PC-9 (cell line): ENCODE measurements around the gene TMEM258. TPM values are rescaled to one million over a fixed set of nuclear protein-coding genes. Genes with fewer than 3 reads are reported as not detected.

ENCODE experiments used
- BruUV-seq: library from RNA; stranded (reverse); fragments of 400-500 nt; replicated peaks from 2 replicates; lab custom pipeline; 2021; lab: Mats Ljungman, UMichigan
- CTCF ChIA-PET: fragments of 300-600 bp; sonication (Branson Sonifier 250); formaldehyde crosslinking; loops from one replicate; lab custom pipeline; 2022; ENCODE audit warnings: antibody characterized with exemption; lab: Charles Lee
- POLR2A ChIA-PET: fragments of 300-600 bp; sonication (Branson Sonifier 250); formaldehyde crosslinking; loops from one replicate; lab custom pipeline; 2022; ENCODE audit warnings: antibody characterized with exemption; ENCODE audit not compliant: unreplicated experiment; lab: Charles Lee
- DNase-seq, 2 experiments: peaks; one replicate each; pipeline versions ENCODE4 v3.0.0 to v3.0.0-alpha.2; 2015 to 2022; ENCODE audit warnings: mixed read lengths in 1 of 2
- H2AFZ ChIP-seq: fragments of 200-600 bp; sonication (generic); 2 replicates; pipeline ENCODE4 v1.8.1; 2017; ENCODE audit warnings: antibody characterized with exemption
- H3F3A ChIP-seq: fragments of 200-600 bp; sonication (generic); 2 replicates; pipeline ENCODE4 v1.8.1; 2017; ENCODE audit warnings: antibody characterized with exemption, mild to moderate bottlenecking, low read depth; ENCODE audit not compliant: insufficient read depth
- H3K27ac ChIP-seq: fragments of 200-600 bp; sonication (generic); 2 replicates; pipeline ENCODE4 v1.6.1; 2016; ENCODE audit warnings: mixed run types
- H3K27me3 ChIP-seq: fragments of 200-600 bp; sonication (generic); 2 replicates; pipeline ENCODE4 v1.6.1; 2016; ENCODE audit warnings: low read depth, mixed run types; ENCODE audit not compliant: insufficient read depth
- H3K36me3 ChIP-seq: fragments of 200-600 bp; sonication (generic); 2 replicates; pipeline ENCODE4 v1.6.1; 2016; ENCODE audit warnings: low read depth, mixed run types
- H3K4me1 ChIP-seq: fragments of 200-600 bp; sonication (generic); replicated peaks from 2 replicates; pipeline ENCODE4 v1.6.1; 2016; ENCODE audit warnings: mixed run types; ENCODE audit not compliant: insufficient read depth
- H3K4me2 ChIP-seq: fragments of 200-600 bp; sonication (generic); 2 replicates; pipeline ENCODE4 v1.6.1; 2017; ENCODE audit warnings: mixed run types
- H3K4me3 ChIP-seq: fragments of 200-600 bp; sonication (generic); 2 replicates; pipeline ENCODE4 v1.6.1; 2016; ENCODE audit warnings: mixed run types
- H3K79me2 ChIP-seq: fragments of 200-600 bp; sonication (generic); 2 replicates; pipeline ENCODE4 v1.6.1; 2017; ENCODE audit warnings: low read depth, mixed run types
- H3K9me2 ChIP-seq: fragments of 200-600 bp; sonication (generic); 2 replicates; pipeline ENCODE4 v1.8.1; 2017; ENCODE audit warnings: mild to moderate bottlenecking; ENCODE audit not compliant: insufficient read depth
- H3K9me3 ChIP-seq: fragments of 200-600 bp; sonication (generic); 2 replicates; pipeline ENCODE4 v1.8.1; 2016; ENCODE audit warnings: low read depth; ENCODE audit not compliant: insufficient read depth
- H4K20me1 ChIP-seq: fragments of 200-600 bp; sonication (generic); 2 replicates; pipeline ENCODE4 v1.8.1; 2017; ENCODE audit not compliant: insufficient read depth
- EZH2 ChIP-seq: fragments of 200-600 bp; sonication (generic); IDR thresholded peaks from 2 replicates; pipeline ENCODE4 v1.8.0; 2017; ENCODE audit warnings: antibody characterized with exemption, low read depth
- intact Hi-C: fragments of 100-400 bp; cut with micrococcal nuclease; formaldehyde crosslinking; loops from one replicate; pipeline ENCODE4 v1.10.0; 2022; ENCODE audit not compliant: unreplicated experiment
- total RNA-seq: library from RNA; stranded (reverse); gene quantifications from 2 replicates; pipeline ENCODE4 v1.2.3, GENCODE V29; 2021
- TF ChIP-seq, protein P1 (sequence below): fragments of 200-600 bp; sonication (generic); conservative IDR thresholded peaks from 2 replicates; pipeline ENCODE4 v1.6.1; 2017; ENCODE audit warnings: mixed run types, antibody characterized with exemption, mild to moderate bottlenecking, moderate library complexity

TMEM258 gene
- total RNA-seq, 1 experiment from 2014 or later: 217 TPM

DNA sequence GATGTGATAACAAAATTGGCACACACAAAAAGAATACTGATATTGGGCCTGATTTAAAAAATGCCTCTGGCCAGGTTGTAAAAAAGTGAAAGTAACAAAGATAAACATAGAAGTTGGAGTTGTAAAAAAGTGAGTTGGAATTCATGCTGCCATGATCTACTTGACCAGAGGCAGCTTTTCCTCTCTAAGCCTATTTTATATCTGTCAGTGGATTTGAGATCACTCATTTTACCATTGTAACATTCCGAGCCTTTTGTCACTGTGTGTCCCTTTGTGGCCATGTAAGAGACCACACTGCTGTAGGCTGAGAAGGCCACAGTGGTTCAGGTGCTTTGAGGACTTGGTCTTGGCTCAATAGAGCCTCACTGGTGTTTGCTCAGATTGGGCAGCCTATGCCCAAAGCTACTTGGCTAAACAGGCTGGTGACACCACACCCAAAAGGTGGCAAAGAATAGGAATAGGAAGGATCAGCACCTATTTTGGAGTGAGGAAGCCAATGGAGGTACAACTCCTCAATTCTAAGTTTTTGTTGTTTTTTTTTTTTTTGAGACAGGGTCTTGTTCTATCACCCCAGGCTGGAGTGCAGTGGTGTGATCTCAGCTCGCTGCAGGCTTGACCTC is 7.4 kb upstream of the TMEM258 start:
- BruUV-seq: no TSS peak
- CTCF ChIA-PET: interaction anchor here (0.7 kb wide), 2 partner anchors 34 to 91 kb away, joined by 3 to 6 read pairs; no protein-coding TSS in a partner anchor

DNA sequence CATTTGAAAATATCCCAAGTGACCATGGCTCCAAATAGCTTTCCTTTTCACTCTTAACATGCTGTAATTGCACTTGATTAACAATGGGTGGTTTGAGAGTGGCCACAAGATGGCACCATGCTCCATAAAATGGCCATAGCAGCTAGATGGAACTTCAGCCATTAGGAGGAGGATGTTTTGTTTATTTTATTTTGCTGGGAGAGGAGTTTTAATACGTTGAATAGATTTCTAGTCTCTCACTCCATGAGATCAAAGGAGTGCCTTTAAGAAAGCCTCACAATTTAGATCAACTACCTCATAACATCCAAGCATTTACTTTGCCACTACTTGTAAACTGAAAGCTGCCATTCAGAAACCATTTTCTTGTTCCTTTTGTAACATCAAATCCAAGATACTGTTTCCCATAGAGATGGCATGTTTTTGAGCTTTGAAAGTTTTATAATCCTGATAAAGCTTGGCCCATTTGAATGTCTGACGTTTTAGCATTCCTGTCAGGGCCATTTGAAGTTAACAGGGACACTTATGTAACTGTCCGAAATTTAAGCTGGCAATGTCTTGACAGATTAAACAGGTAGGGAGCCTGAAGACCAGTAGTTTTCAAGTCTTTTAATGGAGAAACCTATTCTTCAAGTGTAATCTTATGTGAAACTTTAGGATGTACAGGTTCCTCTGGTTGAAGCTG is 5.0 kb upstream of the TMEM258 start:
- no peaks in the 10 kb centered on the region for H3K9me3 ChIP-seq
- peak; percentile 72 to 73 for DNase-seq
- H3K27ac ChIP-seq: no peak overlapping the region
- CTCF ChIA-PET: interaction anchor here (0.6 to 3.1 kb wide), 13 partner anchors 16 to 531 kb away, joined by 3 to 21 read pairs (median 6); no protein-coding TSS in a partner anchor
- H3K79me2 ChIP-seq: peaks cover 53% of the 10 kb centered on the region
- no peaks in the 10 kb centered on the region; the same call in none of the 2 replicates for H4K20me1 ChIP-seq
- no peak overlapping the region for H3K4me2 ChIP-seq
- H2AFZ ChIP-seq: no peak overlapping the region
- intact Hi-C loops: loop anchor here (1.0 to 10.0 kb wide), 6 partner anchors 74 to 311 kb away; no protein-coding TSS in a partner anchor
- no peaks in the 10 kb centered on the region for H3K9me2 ChIP-seq
- H3K4me3 ChIP-seq: no peak overlapping the region
- peaks cover 50% of the 10 kb centered on the region; the same call in 1 of the 2 replicates for H3F3A ChIP-seq
- no peak for TF ChIP-seq EZH2
- TF ChIP-seq, protein P1, sequence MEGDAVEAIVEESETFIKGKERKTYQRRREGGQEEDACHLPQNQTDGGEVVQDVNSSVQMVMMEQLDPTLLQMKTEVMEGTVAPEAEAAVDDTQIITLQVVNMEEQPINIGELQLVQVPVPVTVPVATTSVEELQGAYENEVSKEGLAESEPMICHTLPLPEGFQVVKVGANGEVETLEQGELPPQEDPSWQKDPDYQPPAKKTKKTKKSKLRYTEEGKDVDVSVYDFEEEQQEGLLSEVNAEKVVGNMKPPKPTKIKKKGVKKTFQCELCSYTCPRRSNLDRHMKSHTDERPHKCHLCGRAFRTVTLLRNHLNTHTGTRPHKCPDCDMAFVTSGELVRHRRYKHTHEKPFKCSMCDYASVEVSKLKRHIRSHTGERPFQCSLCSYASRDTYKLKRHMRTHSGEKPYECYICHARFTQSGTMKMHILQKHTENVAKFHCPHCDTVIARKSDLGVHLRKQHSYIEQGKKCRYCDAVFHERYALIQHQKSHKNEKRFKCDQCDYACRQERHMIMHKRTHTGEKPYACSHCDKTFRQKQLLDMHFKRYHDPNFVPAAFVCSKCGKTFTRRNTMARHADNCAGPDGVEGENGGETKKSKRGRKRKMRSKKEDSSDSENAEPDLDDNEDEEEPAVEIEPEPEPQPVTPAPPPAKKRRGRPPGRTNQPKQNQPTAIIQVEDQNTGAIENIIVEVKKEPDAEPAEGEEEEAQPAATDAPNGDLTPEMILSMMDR: peak; percentile 92
- peaks cover 12% of the 10 kb centered on the region for H3K4me1 ChIP-seq
- H3K27me3 ChIP-seq: no peaks in the 10 kb centered on the region
- BruUV-seq: no TSS peak
- H3K36me3 ChIP-seq: 0 out of 2 replicates have a peak, but pooled peaks cover 11% of the 10 kb centered on the region
- POLR2A ChIA-PET: interaction anchor here (0.5 to 0.9 kb wide), 3 partner anchors 18 to 1810 kb away, joined by 6 to 18 read pairs (median 6); no protein-coding TSS in a partner anchor

More for the DNA sequence above, 7.4 kb upstream of the TMEM258 start:
- peaks cover 55% of the 10 kb centered on the region; the same call in 1 of the 2 replicates for H3F3A ChIP-seq
- H3K4me3 ChIP-seq: no peak overlapping the region
- POLR2A ChIA-PET: interaction anchor here (0.5 kb wide), 1 partner anchor 1749 kb away, joined by 4 read pairs; no protein-coding TSS in a partner anchor
- H3K27me3 ChIP-seq: no peaks in the 10 kb centered on the region
- intact Hi-C loops: loop anchor here (10.0 kb wide), 1 partner anchor 255 kb away; no protein-coding TSS in a partner anchor
- 0 out of 2 replicates have a peak, but pooled peaks cover 14% of the 10 kb centered on the region for H3K36me3 ChIP-seq
- no peak overlapping the region for H3K4me2 ChIP-seq
- no peaks in the 10 kb centered on the region for H3K4me1 ChIP-seq
- H3K27ac ChIP-seq: no peak overlapping the region
- no peak for TF ChIP-seq EZH2
- TF ChIP-seq, protein P1: no peak
- no peaks in the 10 kb centered on the region; the same call in none of the 2 replicates for H4K20me1 ChIP-seq
- H3K79me2 ChIP-seq: peaks cover 32% of the 10 kb centered on the region
- no peak for DNase-seq
- H3K9me2 ChIP-seq: no peaks in the 10 kb centered on the region
- H2AFZ ChIP-seq: no peak overlapping the region
- no peaks in the 10 kb centered on the region for H3K9me3 ChIP-seq

DNA sequence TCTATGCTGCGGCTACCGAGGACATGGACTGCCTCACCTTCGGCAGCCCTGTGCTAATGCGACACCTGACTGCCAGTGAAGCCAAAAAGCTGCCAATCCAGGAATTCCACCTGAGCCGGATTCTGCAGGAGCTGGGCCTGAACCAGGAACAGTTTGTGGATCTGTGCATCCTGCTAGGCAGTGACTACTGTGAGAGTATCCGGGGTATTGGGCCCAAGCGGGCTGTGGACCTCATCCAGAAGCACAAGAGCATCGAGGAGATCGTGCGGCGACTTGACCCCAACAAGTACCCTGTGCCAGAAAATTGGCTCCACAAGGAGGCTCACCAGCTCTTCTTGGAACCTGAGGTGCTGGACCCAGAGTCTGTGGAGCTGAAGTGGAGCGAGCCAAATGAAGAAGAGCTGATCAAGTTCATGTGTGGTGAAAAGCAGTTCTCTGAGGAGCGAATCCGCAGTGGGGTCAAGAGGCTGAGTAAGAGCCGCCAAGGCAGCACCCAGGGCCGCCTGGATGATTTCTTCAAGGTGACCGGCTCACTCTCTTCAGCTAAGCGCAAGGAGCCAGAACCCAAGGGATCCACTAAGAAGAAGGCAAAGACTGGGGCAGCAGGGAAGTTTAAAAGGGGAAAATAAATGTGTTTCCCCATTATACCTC is 3.6 kb upstream of the TMEM258 start:
- Histone ChIP-seq H3K36me3 (0 out of 2 replicates have a peak, but pooled peaks cover 5% of the 10 kb centered on the region), H3F3A (peaks cover 37% of the 10 kb centered on the region; the same call in 1 of the 2 replicates), H3K4me3 (no peak overlapping the region), H4K20me1 (no peaks in the 10 kb centered on the region; the same call in 1 of the 2 replicates), H3K9me3 (no peaks in the 10 kb centered on the region), H3K4me1 (peaks cover 20% of the 10 kb centered on the region), H3K27me3 (no peaks in the 10 kb centered on the region), H3K27ac (no peak overlapping the region), H3K79me2 (peaks cover 66% of the 10 kb centered on the region), H2AFZ (no peak overlapping the region), H3K4me2 (no peak overlapping the region), H3K9me2 (no peaks in the 10 kb centered on the region)
- no TSS peak for BruUV-seq
- TF ChIP-seq EZH2: no peak
- TF ChIP-seq, protein P1: no peak
- no peak for DNase-seq
- POLR2A ChIA-PET: no interaction called here
- CTCF ChIA-PET: interaction anchor here (2.9 to 3.1 kb wide), 2 partner anchors 19 to 286 kb away, joined by 13 to 21 read pairs; no protein-coding TSS in a partner anchor
- intact Hi-C loops: loop anchor here (2.0 to 10.0 kb wide), 2 partner anchors 259 to 313 kb away; no protein-coding TSS in a partner anchor
